Measurements from ENCODE around the gene DGCR6L.

- no peak for TF ChIP-seq EZH2 (IDR thresholded peaks at IDR 0.05; ENCODE audit: low read length, missing control alignments)
- peak; percentile 21 to 61 for TF ChIP-seq CTCF (conservative IDR thresholded peaks at IDR 0.05 in 1 of 2, IDR thresholded peaks at IDR 0.05 in 1 of 2; ENCODE audit: low read depth in 1 of 2, low read length in 2 of 2)
These were observed 51.4 kb downstream of the DGCR6L start, which contains the start of gene RTN4R for GRCh38 chr22:20268279-20269012.

Data from fibroblast of lung (primary cell).